Measurements from ENCODE around the gene ERGIC3.

ERGIC3 gene

DNA sequence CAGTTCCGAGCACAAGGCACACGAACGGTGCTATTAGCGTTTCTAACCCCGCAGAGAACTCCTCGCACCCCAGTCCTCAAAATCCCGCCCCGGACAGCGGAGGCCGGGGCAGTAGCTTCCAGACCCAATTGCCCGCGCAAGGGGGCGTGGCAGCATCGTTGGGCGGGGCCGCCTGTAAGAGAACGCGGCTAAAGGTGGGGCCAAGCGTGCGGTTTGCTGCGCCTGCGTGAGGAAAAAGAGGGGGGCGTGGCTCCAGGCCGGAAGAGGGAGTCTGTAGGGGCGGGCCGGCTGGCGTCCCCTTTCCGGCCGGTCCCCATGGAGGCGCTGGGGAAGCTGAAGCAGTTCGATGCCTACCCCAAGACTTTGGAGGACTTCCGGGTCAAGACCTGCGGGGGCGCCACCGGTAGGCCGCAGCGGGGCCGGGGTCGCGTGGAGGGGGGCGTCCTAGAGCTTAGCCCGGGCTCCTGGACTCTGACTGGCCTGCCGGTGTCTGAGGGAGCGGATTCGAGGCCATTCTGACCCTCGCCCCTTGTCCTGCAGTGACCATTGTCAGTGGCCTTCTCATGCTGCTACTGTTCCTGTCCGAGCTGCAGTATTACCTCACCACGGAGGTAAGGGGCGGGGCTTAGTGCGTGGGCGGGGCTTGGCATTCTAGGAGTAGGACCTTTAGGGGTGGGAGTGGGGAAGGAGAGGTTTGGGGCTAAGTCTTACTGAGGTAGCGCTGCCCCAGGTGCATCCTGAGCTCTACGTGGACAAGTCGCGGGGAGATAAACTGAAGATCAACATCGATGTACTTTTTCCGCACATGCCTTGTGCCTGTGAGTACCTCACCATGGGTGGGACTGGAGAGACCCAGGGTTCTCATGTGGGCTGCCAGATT, at the start of gene ERGIC3:
TSS of gene ERGIC3 (plus strand) at position 296 of the 880 bp plus-strand sequence. CDS start at position 316, 20 bp downstream.
- FAIRE-seq (peak; percentile 58), DNase-seq (ENCODE audit: low spot score) (peak; percentile 99)

DNA sequence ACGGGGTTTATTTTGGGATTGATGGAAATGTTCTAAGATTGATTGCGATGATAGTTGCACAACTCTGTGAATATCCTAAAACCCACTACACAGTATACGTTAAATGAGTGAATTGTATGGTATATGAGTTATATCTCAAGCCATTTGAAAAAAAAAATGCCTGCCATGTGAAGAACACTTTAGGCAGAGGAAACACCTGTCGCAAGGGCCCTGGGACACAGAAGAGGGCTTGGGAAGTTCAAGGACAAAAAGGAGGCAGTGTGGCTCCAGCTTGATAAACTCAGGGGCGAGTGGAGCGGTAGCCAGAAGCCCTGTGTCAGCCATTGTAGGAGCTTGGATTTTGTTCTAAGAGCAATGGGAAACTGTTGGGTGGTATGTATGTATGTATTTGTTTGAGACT, 49.5 kb upstream of the ERGIC3 start:
- DNase-seq (ENCODE audit: low spot score) (no peak), FAIRE-seq (no peak)

DNA sequence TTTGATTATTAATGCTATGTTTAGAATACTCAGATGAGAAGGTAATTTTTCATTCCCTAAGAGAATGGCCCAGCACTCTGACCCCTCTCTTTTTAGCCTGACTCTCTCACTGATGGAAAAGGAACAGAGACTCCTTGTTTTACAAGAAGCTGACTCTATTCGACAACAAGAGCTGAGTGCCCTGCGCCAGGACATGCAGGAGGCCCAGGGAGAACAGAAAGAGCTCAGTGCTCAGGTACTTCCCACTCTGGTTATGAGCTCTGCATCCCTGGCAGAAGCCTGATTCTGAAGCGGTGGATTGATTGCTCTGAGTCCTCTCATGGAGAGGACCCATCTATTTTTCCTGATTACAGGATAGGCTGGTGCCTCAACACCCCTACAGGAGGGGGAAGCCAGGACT, 45.4 kb upstream of the ERGIC3 start:
- FAIRE-seq (no peak), DNase-seq (ENCODE audit: low spot score) (no peak)

DNA sequence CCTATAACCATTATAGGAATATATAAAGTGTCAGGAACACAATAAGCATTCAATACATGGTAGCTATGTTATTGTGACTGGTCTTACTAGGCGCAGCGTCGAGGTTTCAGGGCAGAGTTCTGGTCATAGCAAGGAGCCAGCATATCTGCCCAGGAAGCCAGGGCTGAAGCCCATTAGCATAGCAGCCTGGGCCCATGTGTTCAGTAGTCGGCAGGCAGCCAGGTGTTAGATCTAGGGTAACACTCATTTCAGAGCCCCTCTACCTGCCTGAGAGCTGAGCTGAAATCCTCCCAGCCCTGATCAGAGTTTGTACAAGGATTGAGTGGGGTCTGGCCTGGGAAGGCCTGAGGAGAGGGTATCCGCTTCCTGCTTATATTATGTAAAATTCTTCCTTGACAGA, 44.6 kb upstream of the ERGIC3 start:
- no peak for FAIRE-seq
- DNase-seq (ENCODE audit: low spot score): no peak

DNA sequence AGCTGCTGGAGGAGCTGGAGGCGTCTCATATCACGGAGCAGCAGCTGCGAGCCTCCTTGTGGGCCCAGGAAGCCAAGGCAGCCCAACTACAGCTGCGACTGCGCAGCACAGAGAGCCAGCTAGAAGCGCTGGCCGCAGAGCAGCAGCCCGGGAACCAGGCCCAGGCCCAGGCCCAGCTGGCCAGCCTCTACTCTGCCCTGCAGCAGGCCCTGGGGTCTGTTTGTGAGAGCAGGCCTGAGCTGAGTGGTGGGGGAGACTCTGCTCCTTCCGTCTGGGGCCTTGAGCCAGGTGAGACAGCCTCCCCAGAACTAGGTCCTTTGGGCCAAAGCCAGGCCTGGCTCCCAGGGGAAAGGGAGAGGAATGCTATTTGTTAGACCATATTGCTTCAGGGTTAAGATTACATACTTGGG, 44.1 kb upstream of the ERGIC3 start:
- FAIRE-seq (no peak), DNase-seq (ENCODE audit: low spot score) (no peak)

DNA sequence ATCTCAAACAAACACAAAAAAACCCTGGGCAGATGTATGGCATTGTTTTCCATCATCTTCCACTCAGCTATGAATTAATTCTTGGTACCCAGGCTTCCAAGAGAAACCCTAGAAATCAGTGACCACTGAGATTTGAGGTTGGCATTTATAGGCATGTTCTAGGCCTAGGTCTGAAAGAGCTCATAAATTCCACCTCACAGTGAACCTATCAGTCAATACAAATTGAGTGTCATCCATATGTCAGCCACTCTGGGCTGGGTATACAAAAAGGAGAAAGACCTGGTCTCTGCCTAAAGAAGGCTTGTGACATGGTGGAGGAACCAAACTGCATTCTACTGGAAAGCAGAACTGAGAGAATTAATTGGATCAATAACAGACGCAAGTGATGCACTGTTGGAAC, 42.6 kb upstream of the ERGIC3 start:
- no peak for DNase-seq (ENCODE audit: low spot score)
- no peak for FAIRE-seq

DNA sequence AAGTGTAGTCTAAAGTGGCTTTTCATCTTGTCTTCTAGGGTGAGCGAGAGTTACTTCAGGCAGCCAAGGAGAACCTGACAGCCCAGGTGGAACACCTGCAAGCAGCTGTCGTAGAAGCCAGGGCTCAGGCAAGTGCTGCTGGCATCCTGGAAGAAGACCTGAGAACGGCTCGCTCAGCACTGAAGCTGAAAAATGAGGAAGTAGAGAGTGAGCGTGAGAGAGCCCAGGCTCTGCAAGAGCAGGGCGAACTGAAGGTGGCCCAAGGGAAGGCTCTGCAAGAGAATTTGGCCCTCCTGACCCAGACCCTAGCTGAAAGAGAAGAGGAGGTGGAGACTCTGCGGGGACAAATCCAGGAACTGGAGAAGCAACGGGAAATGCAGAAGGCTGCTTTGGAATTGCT, 39.5 kb upstream of the ERGIC3 start:
- DNase-seq (ENCODE audit: low spot score): no peak
- no peak for FAIRE-seq

DNA sequence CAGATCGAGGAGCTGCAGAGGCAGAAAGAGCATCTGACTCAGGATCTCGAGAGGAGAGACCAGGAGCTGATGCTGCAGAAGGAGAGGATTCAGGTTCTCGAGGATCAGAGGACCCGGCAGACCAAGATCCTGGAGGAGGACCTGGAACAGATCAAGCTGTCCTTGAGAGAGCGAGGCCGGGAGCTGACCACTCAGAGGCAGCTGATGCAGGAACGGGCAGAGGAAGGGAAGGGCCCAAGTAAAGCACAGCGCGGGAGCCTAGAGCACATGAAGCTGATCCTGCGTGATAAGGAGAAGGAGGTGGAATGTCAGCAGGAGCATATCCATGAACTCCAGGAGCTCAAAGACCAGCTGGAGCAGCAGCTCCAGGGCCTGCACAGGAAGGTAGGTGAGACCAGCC, 38.6 kb upstream of the ERGIC3 start:
- FAIRE-seq (no peak), DNase-seq (ENCODE audit: low spot score) (no peak)

DNA sequence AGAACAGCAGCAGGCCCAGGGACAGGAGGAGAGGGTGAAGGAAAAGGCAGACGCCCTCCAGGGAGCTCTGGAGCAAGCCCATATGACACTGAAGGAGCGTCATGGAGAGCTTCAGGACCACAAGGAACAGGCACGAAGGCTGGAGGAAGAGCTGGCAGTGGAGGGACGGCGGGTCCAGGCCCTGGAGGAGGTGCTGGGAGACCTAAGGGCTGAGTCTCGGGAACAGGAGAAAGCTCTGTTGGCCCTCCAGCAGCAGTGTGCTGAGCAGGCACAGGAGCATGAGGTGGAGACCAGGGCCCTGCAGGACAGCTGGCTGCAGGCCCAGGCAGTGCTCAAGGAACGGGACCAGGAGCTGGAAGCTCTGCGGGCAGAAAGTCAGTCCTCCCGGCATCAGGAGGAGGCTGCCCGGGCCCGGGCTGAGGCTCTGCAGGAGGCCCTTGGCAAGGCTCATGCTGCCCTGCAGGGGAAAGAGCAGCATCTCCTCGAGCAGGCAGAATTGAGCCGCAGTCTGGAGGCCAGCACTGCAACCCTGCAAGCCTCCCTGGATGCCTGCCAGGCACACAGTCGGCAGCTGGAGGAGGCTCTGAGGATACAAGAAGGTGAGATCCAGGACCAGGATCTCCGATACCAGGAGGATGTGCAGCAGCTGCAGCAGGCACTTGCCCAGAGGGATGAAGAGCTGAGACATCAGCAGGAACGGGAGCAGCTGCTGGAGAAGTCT, 37.9 kb upstream of the ERGIC3 start:
- no peak for FAIRE-seq

DNA sequence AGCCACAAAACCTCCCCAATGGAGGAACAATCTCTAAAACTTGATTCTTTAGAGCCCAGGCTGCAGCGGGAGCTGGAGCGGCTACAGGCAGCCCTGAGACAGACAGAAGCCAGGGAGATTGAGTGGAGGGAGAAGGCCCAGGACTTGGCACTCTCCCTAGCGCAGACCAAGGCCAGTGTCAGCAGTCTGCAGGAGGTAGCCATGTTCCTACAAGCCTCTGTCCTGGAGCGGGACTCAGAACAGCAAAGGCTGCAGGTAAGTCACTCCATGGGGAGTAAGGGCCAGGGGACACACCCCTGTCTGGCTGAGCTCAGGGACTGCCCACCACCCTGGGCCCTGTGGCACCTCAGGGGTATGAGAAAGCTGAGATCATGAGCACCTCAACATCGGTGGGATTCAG, 37.1 kb upstream of the ERGIC3 start:
- no peak for FAIRE-seq

More for the DNA sequence above, 37.9 kb upstream of the ERGIC3 start:
- no peak for DNase-seq (ENCODE audit: low spot score)

DNA sequence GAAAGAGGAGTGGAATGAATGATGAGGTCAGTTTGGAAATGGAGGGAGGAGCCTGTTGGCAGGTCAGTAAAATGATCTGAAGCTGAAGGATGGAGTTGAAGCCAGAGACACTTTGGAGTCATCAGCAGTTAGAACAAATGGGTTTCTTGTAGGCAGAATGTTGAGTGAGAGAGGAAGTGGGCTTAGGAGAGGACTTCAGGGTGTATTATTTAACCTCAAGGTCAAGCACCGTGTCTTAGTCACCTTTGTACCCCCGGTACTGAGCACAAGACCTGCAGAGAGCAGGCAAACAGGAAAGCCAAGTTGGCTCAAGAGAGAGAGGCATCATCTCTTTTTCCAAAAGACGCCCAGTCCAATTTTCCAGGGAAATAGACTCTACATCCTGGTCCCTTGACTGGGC, 35.7 kb upstream of the ERGIC3 start:
- DNase-seq (ENCODE audit: low spot score): no peak
- no peak for FAIRE-seq

More for the DNA sequence above, 37.1 kb upstream of the ERGIC3 start:
- DNase-seq (ENCODE audit: low spot score): no peak

DNA sequence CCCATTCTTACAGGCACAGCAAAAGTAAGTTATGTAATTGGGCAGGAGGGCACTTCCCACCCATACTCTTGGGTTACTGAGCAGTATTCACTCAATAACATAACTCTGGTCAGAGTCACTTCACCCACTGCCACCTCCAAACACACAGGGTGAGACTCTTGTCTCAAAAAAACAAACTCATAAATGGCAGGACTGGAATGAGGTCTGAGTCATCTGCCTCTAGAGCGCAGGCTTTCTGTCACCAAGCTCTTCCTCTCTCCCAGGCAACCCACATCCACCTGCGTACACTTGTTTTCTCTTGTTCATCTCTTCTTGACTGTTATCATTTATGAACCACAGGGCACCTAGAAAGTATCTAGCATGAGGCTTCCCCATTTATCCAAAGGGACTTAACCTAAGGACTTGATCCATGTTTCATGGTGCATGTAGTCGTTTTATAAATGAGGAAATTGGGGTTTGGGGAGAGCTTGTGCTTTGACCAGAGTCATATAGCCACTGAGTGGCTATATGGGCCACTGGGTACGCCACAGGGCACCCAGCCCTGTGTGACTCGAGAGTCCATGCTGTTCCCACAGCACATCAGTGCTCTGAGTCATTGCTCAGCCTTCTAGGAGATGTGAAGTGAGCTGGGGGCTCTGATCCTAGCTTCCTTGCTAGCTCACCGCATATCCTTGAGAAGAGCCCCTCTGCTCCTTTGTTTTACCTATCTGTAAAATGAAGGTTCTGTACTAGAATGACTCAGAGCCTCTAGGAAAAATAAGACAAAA, 34.8 kb upstream of the ERGIC3 start:
- no peak for FAIRE-seq

DNA sequence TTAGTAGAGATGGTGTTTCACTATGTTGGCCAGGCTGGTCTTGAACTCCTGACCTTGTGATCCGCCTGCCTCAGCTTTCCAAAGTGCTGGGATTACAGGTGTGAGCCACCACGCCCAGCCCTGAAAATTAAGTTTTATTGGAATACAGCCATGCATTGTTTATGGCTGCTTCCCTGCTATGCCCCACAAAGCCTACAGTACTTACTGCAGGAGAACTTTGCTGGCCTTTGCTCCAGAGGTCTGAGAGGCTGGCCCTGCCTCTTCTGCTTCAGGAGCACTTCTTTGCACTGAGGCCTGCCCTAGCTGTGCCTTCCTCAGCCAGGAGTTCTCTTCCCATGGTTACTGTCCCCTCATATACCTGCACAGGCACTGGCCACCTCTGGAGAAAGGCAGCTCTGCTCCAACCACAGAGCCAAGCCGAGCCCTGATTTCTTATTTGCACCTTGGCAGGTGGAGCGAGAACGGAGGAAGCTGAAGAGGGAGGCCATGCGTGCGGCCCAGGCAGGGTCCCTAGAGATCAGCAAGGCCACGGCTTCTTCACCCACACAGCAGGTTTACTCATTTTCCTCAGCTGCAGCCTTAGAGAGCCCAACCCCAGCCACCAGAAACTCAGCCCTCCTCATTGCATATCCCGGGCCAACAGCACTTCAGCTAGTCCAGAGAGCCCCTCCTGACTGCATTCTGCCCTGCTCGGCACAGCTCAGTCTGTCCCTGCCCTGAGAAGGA, 33.2 kb upstream of the ERGIC3 start:
- FAIRE-seq: no peak
- DNase-seq (ENCODE audit: low spot score): no peak

More for the DNA sequence above, 34.8 kb upstream of the ERGIC3 start:
- no peak for DNase-seq (ENCODE audit: low spot score)

DNA sequence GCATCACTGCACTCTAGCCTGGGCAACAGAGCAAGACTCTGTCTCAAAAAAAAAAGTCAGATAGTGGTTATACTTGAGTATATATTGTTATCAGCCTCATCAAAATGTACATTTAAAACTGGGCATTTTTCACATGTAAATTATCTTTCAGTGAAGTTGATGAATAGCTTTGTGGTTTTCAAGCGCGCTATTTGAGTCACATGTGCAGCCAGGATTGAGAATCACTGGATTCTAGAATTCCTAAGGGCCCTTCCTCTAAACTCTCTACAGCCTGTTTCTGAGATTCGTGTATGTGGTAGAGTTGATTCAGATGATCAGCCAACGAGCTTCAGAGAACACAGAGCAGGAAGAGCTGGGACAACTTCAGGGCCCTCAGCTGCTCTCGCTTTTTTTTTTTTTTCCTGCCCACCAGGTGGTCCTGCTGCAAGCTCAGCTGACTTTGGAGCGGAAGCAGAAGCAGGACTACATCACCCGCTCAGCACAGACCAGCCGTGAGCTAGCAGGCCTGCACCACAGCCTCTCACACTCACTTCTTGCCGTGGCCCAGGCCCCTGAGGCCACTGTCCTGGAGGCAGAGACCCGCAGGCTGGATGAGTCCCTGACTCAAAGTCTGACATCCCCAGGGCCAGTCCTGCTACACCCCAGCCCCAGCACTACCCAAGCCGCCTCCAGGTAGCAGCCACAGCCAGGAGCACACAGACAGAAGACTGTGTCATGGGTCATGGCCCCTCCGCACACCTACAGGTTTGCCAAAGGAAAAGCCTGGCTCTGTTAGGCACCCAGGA, 30.7 kb upstream of the ERGIC3 start:
- DNase-seq (ENCODE audit: low spot score) (no peak), FAIRE-seq (no peak)

DNA sequence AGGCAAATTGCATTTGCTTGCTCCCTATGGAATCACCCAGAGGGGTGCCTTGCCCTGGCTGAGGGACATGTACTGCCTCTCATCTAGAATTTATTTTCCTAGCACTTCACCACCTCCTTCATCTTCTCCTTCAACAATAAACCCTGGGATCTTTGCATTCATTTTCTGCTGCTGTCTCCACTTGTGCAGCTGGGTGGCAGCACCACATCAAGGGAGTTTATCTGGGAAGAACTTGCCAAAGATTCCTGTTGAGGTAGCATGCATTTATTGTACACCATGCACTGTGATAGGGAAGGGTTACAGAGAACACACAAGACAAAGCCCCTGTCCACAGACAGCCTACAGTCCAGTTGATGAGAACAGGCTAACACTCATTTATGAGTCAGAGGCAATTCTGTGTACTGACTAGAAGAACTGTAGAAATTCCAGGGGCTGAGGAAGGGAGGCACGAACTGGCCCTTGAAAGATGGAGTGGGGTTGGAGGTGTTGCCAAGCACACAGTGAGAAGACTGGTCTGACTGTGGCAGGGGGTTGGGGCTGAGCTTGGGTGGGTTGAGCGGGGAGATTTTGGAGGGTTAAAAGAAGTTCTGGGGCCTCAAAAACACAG, 30.0 kb upstream of the ERGIC3 start:
- DNase-seq (ENCODE audit: low spot score): no peak

DNA sequence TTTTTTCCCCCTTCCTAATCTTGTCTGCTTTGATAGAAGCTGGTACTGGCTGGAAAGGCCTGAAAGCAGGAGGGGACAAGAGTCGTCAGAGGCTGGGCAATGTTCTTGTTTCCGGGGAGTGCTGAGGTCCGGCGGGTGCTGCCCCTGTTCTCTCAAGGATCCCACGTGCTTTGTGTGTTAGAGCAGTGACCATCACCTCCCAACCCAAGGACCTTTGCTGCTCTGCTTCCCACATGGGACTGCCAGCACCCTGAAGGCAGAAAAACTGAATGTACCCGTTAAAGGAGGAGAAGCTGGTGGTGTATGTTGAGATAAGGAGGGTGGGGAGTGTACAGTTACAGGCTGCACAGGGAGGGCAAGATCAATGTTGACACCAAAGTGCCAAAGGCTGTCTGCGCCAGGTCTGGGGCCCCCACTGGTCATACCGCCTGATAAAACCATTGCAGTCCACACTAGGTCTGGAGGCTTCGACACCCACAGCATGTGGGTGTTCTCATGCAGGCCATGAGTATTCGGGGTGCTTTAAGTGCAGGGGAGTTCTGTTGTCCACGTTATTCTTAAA, 27.4 kb upstream of the ERGIC3 start:
- DNase-seq (ENCODE audit: low spot score) (no peak), FAIRE-seq (no peak)

More for the DNA sequence above, 30.0 kb upstream of the ERGIC3 start:
- no peak for FAIRE-seq

DNA sequence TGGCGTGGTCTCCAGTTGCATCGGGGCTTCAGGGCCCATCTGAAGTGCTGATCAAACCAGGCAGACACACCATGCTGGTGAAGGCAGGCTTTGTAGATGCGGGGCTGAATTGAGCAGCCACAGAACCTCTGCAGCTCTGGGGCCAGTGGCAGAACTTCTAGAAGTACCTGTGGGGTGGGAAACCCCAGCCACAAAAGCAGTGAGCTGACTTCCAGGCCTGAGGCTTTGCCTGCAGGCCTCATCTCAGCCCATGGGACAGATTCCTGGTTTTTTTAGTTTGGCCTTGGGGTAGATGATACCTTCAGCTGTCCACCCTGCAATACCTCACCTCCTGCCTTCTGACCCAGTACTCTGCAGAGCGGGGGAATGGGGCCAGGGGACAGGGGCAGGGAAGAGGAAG, 26.5 kb upstream of the ERGIC3 start:
- no peak for DNase-seq (ENCODE audit: low spot score)
- no peak for FAIRE-seq

DNA sequence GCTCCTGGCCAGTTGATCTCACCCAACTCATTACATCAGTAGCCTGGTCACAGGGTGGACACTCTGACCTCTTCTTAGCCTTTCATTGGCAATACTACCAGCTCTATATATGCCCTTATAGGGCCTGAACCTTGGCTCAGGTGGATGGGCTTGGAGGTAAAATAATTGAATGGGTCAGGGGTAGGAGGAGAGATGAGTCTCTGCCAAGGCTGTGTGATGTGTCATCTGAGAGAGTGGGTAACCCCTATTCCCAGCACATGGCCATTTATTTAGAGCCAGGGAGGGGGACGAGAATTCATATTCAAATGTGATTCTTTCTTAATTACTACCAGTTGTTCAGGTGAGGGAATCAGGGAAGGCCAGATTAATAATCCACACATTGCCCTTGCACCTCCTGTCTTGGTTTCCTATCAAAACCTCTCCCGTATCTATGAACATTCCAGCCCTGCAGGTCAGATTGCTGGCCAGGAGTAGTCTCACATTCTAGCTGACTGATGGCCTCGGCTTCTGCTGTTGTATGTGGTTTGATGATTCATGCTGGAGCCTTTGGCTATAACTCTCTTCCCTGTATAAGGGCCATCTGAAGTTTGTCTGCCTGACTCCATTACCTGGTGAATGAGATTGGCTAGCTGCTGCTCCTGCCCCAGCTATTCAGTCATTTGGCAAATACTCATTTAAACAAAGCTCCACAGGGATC, 25.8 kb upstream of the ERGIC3 start:
- FAIRE-seq: no peak
- DNase-seq (ENCODE audit: low spot score): peak; percentile 79

DNA sequence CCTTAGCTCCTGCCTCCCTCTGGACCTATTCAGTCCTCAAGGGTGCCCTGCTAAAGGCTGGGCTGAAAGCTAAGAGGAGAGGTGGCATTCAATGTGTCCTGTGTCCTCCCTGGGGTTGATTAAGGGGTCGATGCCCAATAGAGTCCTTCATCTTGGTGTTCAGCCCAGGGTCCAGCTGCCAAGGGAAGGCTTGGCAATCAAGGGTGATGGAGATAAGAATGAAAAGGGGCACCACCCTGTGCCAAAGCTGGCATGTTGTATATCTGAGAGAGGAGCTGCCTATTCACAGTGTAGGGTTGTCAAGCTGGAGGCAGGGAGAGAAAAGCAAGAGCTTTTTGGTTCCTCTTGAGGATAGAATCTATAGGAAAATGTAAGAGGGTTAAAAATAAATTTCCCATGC, 24.8 kb upstream of the ERGIC3 start:
- FAIRE-seq (no peak), DNase-seq (ENCODE audit: low spot score) (no peak)

All from urothelium cell line (cell line).